Gastroesophageal sphincter (tissue), 3 donors: ENCODE results near the gene PLN.

Experiments
- POLR2A ChIP-seq, 2 donors: fragments of 450-650 bp; IDR thresholded peaks; one replicate each; pipeline ENCODE4 v1.6.1; 2017; ENCODE audit warnings: antibody characterized with exemption in 2 of 2, mild to moderate bottlenecking in 2 of 2, moderate library complexity in 1 of 2
- POLR2AphosphoS5 ChIP-seq: sonication (generic); formaldehyde crosslinking; IDR thresholded peaks from one replicate; pipeline ENCODE4 v1.6.1; 2017; ENCODE audit warnings: antibody characterized with exemption
- TF ChIP-seq, protein P1 (sequence below), 4 experiments: fragments of 200-600 bp in 2 of 4; fragments of 450-650 bp in 2 of 4; sonication (generic) in 1 of 4; IDR thresholded peaks; one replicate each; pipeline ENCODE4 v1.5.1; 2017 to 2019; ENCODE audit warnings: antibody characterized with exemption in 4 of 4, mild to moderate bottlenecking in 2 of 4, moderate library complexity in 2 of 4

DNA sequence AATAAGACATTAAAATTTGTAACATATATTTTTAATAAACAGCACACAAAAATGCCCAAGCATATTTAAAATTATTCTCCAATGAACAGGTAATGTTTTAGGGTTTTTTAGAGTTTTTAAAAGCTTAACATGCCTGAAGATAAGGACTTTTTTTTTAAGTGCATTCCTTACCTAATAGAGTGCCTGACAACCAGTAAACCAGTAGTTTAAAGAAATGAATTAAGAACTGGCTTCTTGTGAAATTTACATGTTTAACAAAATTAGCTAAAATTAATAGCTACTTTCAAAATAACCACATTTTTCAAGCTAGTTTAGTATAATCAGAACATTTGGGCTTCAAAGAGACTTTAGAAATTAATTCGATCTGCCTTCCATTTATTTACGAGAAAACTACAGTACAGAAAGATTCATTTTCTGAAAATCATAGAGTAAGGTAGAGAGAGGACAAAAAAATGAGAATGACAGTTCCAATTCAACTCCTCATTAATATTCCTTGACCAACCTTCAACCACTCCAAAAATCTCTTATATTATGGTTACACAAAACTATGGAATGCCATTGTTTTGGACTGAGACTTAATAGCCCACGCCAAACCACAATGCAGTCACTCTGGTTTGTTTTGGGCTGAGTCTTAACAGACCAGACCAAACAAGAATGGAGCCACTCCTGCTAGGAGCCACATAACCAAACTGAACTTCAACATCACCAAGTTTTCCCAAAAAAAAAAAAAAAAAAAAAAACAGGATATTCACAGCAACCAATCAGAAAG is 5.7 kb upstream of the PLN start:
- TF ChIP-seq, protein P1, sequence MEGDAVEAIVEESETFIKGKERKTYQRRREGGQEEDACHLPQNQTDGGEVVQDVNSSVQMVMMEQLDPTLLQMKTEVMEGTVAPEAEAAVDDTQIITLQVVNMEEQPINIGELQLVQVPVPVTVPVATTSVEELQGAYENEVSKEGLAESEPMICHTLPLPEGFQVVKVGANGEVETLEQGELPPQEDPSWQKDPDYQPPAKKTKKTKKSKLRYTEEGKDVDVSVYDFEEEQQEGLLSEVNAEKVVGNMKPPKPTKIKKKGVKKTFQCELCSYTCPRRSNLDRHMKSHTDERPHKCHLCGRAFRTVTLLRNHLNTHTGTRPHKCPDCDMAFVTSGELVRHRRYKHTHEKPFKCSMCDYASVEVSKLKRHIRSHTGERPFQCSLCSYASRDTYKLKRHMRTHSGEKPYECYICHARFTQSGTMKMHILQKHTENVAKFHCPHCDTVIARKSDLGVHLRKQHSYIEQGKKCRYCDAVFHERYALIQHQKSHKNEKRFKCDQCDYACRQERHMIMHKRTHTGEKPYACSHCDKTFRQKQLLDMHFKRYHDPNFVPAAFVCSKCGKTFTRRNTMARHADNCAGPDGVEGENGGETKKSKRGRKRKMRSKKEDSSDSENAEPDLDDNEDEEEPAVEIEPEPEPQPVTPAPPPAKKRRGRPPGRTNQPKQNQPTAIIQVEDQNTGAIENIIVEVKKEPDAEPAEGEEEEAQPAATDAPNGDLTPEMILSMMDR (IDR thresholded peaks at IDR 0.05), result no peak
- no peak for TF ChIP-seq POLR2AphosphoS5
- no peak for TF ChIP-seq POLR2A (IDR thresholded peaks at IDR 0.05)
